ENCODE measurements around the gene TAS2R31.

Gene TAS2R31

GRCh38 chr12:11007608-11008007 lies 23.6 kb downstream of the TAS2R31 start:
- DNase-seq (ENCODE audit: low read depth, low spot score) = no peak

DNA sequence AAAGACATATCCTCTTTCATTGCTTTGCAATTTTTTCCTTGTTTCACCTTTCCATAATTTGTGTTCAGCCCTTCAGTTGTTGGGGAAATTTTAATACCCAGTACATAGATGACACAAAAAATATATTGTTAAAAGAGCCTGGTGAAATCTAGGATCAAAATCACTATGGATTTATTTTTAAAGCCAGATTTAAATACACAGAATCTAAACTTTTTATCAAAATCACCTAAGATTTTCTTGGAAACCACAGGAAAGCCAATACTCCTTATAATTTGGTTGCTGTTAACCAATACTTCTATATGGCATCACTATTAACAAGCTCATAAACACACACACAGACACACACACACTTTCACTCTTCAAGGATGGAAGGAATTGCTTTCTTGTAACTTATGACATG lies 33.0 kb downstream of the TAS2R31 start, which contains the start of gene TAS2R20:
TSS of gene TAS2R20 (minus strand) at position 101 of the 400 bp plus-strand sequence. CDS start 429 bp downstream, outside the sequence.
- DNase-seq (ENCODE audit: low read depth, low spot score) = no peak

- no peak for DNase-seq (ENCODE audit: low read depth, low spot score)
Measured at GRCh38 chr12:10994307-10994706, 36.9 kb downstream of the TAS2R31 start.

- no peak for DNase-seq (ENCODE audit: low read depth, low spot score)
Measured at GRCh38 chr12:10989107-10989506, 42.1 kb downstream of the TAS2R31 start.

- DNase-seq (ENCODE audit: low read depth, low spot score) = no peak
Measured at GRCh38 chr12:10986812-10987211, 44.4 kb downstream of the TAS2R31 start, which contains the start of gene TAS2R50. Gene TAS2R50, minus strand, starts transcription at chr12:10986912. Its CDS starts 52 bp downstream, at chr12:10986860.

- no peak for DNase-seq (ENCODE audit: low read depth, low spot score)
Measured at GRCh38 chr12:10982244-10982643, 49.0 kb downstream of the TAS2R31 start.
